WTC11 (cell line): Measurements from ENCODE around the gene APLN.

Source experiments
- AFF4 ChIP-seq: sonication (generic); formaldehyde crosslinking; IDR thresholded peaks from 2 replicates; pipeline ENCODE4 v1.8.1; 2023; ENCODE audit warnings: mild to moderate bottlenecking, missing genetic modification reagents, borderline replicate concordance
- ATF2 ChIP-seq: sonication (generic); formaldehyde crosslinking; IDR thresholded peaks from 2 replicates; pipeline ENCODE4 v1.8.1; 2022; ENCODE audit warnings: low read depth, missing genetic modification reagents, borderline replicate concordance
- CREB1 ChIP-seq: sonication (generic); formaldehyde crosslinking; IDR thresholded peaks from 2 replicates; pipeline ENCODE4 v1.8.0; 2023; ENCODE audit warnings: mild to moderate bottlenecking, missing genetic modification reagents
- CTCF ChIP-seq: fragments of 200-600 bp; IDR thresholded peaks from 2 replicates; pipeline ENCODE4 v1.8.0; 2022; ENCODE audit warnings: antibody characterized with exemption
- E2F1 ChIP-seq: sonication (generic); formaldehyde crosslinking; IDR thresholded peaks from 2 replicates; pipeline ENCODE4 v1.8.0; 2022; ENCODE audit warnings: mild to moderate bottlenecking, missing genetic modification reagents
- JUN ChIP-seq: sonication (generic); formaldehyde crosslinking; IDR thresholded peaks from 2 replicates; pipeline ENCODE4 v1.8.0; 2023; ENCODE audit warnings: mild to moderate bottlenecking, missing genetic modification reagents
- MAX ChIP-seq: sonication (generic); formaldehyde crosslinking; IDR thresholded peaks from 2 replicates; pipeline ENCODE4 v1.8.0; 2022; ENCODE audit warnings: mild to moderate bottlenecking, missing genetic modification reagents
- TEAD1 ChIP-seq: sonication (generic); formaldehyde crosslinking; IDR thresholded peaks from 2 replicates; pipeline ENCODE4 v1.8.0; 2022; ENCODE audit warnings: mild to moderate bottlenecking, missing genetic modification reagents
- ZNF232 ChIP-seq: sonication (generic); formaldehyde crosslinking; IDR thresholded peaks from 2 replicates; pipeline ENCODE4 v1.8.0; 2022; ENCODE audit warnings: mild to moderate bottlenecking, missing genetic modification reagents
- ZNF423 ChIP-seq: fragments of 250-450 bp; sonication (Bioruptor Pico); IDR thresholded peaks from 2 replicates; pipeline ENCODE4 v2.1.2; 2022; ENCODE audit warnings: mild to moderate bottlenecking, moderate library complexity

GRCh38 chrX:129642641-129643040 is 12.1 kb downstream of the APLN start:
- TF ChIP-seq ZNF423 (CRISPR knock-in tag) (no peak), ATF2 (no peak), JUN (CRISPR knock-in tag) (no peak), CTCF (no peak), ZNF232 (no peak), MAX (CRISPR knock-in tag) (no peak), CREB1 (CRISPR knock-in tag) (no peak), E2F1 (CRISPR knock-in tag) (no peak), AFF4 (CRISPR knock-in tag) (no peak), TEAD1 (CRISPR knock-in tag) (no peak)
